GOT3 (cell line): ENCODE measurements around the gene RBMS1.
"Not testable (repeated sequence)": the region's sequence is repeated elsewhere in the genome, so short reads cannot be mapped to it uniquely, and the experiment has no call there.

Experiments used
- DNase-seq: peaks from one replicate; lab custom pipeline; 2025; ENCODE audit warnings: mixed read lengths; lab: John Stamatoyannopoulos, UW

RBMS1 gene

GRCh38 chr2:160380611-160381010, 113.0 kb downstream of the RBMS1 start:
- DNase-seq = no peak

GRCh38 chr2:160380000-160380570, 113.5 kb downstream of the RBMS1 start:
- DNase-seq = no peak

- no peak for DNase-seq
Observed at GRCh38 chr2:160379399-160379798, 114.2 kb downstream of the RBMS1 start.

GRCh38 chr2:160377204-160377995, 116.2 kb downstream of the RBMS1 start:
- DNase-seq = no peak

- no peak for DNase-seq
Observed at GRCh38 chr2:160376576-160376975, 117.0 kb downstream of the RBMS1 start.

GRCh38 chr2:160375802-160376469, 117.7 kb downstream of the RBMS1 start:
- no peak for DNase-seq

- DNase-seq = no peak
Observed at GRCh38 chr2:160375037-160375436, 118.6 kb downstream of the RBMS1 start.

- no peak for DNase-seq
Observed at GRCh38 chr2:160373666-160374065, 119.9 kb downstream of the RBMS1 start.

GRCh38 chr2:160373263-160373662, 120.3 kb downstream of the RBMS1 start:
- no peak for DNase-seq

GRCh38 chr2:160372585-160372984, 121.0 kb downstream of the RBMS1 start:
- DNase-seq = no peak

- DNase-seq = no peak
Observed at GRCh38 chr2:160372010-160372356, 121.6 kb downstream of the RBMS1 start.

GRCh38 chr2:160371251-160372009, 122.2 kb downstream of the RBMS1 start:
- DNase-seq = no peak

- no peak for DNase-seq
Observed at GRCh38 chr2:160368988-160369930, 124.3 kb downstream of the RBMS1 start.

- no peak for DNase-seq
Observed at GRCh38 chr2:160367887-160368286, 125.7 kb downstream of the RBMS1 start.

- DNase-seq = not testable (repeated sequence)
Observed at GRCh38 chr2:160367139-160367538, 126.5 kb downstream of the RBMS1 start.

- DNase-seq = no peak
Observed at GRCh38 chr2:160366474-160366873, 127.1 kb downstream of the RBMS1 start.

- DNase-seq = no peak
Observed at GRCh38 chr2:160365716-160366367, 127.8 kb downstream of the RBMS1 start.

GRCh38 chr2:160364364-160364763, 129.2 kb downstream of the RBMS1 start:
- no peak for DNase-seq

GRCh38 chr2:160363961-160364360, 129.6 kb downstream of the RBMS1 start:
- DNase-seq = no peak

GRCh38 chr2:160363055-160363454, 130.6 kb downstream of the RBMS1 start:
- DNase-seq = no peak

- DNase-seq = no peak
Observed at GRCh38 chr2:160362541-160362940, 131.1 kb downstream of the RBMS1 start.
